Upper lobe of left lung (tissue), 4 donors: ENCODE results near the gene LNX1.

Experiments used
- CTCF ChIP-seq, 6 experiments: fragments of 450-650 bp in 4 of 6; fragments of 200-600 bp in 2 of 6; sonication (generic) in 2 of 6; IDR thresholded peaks; one replicate each; pipeline ENCODE4 v1.5.1; 2016 to 2019; ENCODE audit warnings: antibody characterized with exemption in 6 of 6
- POLR2A ChIP-seq, 4 donors: fragments of 450-650 bp; IDR thresholded peaks; one replicate each; pipeline ENCODE4 v1.5.1; 2016 to 2017; ENCODE audit warnings: antibody characterized with exemption in 4 of 4, mild to moderate bottlenecking in 2 of 4
- POLR2AphosphoS5 ChIP-seq, 2 donors: sonication (generic); formaldehyde crosslinking; IDR thresholded peaks; one replicate each; pipeline ENCODE4 v1.5.1; 2017; ENCODE audit warnings: antibody characterized with exemption in 2 of 2

- TF ChIP-seq CTCF (IDR thresholded peaks at IDR 0.05) (no peak), POLR2A (IDR thresholded peaks at IDR 0.05) (no peak), POLR2AphosphoS5 (IDR thresholded peaks at IDR 0.05) (no peak)
Observed at GRCh38 chr4:53501561-53501960, 89.7 kb downstream of the LNX1 start.
